Astrocyte (in vitro differentiated cells and primary cell): ENCODE data around the gene CAMKK2. TPM values are rescaled to one million over a fixed set of nuclear protein-coding genes. Genes with fewer than 3 reads are reported as not detected.
"Not testable (repeated sequence)": the region's sequence is repeated elsewhere in the genome, so short reads cannot be mapped to it uniquely, and the experiment has no call there.

Experiments
- DNase-seq: peaks from one replicate; pipeline ENCODE4 v3.0.0-alpha.2; 2010; ENCODE audit warnings: low read depth
- FAIRE-seq: peaks from 2 replicates; lab custom pipeline; 2011; peaks lifted over from hg19 to GRCh38; lab: Jason Lieb, UNC
- H2AFZ ChIP-seq: 2 replicates; pipeline ENCODE4 v1.6.0; 2012; ENCODE audit warnings: low read depth, low read length, inconsistent platforms
- H3K27ac ChIP-seq: 2 replicates; pipeline ENCODE4 v1.5.1; 2011; ENCODE audit warnings: low read depth, low read length, inconsistent platforms
- H3K27me3 ChIP-seq: 2 replicates; pipeline ENCODE4 v1.6.0; 2011; ENCODE audit warnings: low read length, inconsistent platforms; ENCODE audit not compliant: insufficient read depth
- H3K36me3 ChIP-seq: 2 replicates; pipeline ENCODE4 v1.5.1; 2011; ENCODE audit warnings: low read length, inconsistent platforms; ENCODE audit not compliant: insufficient read depth
- H3K4me1 ChIP-seq: 2 replicates; pipeline ENCODE4 v1.5.1; 2011; ENCODE audit warnings: low read length, inconsistent platforms; ENCODE audit not compliant: insufficient read depth
- H3K4me2 ChIP-seq: 2 replicates; pipeline ENCODE4 v1.6.0; 2012; ENCODE audit warnings: low read length, inconsistent platforms
- H3K4me3 ChIP-seq: 2 replicates; pipeline ENCODE4 v1.5.1; 2011; ENCODE audit warnings: low read depth, mild to moderate bottlenecking, low read length, inconsistent platforms; ENCODE audit not compliant: insufficient read depth
- H3K79me2 ChIP-seq: 2 replicates; pipeline ENCODE4 v1.6.0; 2012; ENCODE audit warnings: mild to moderate bottlenecking, low read length, inconsistent platforms; ENCODE audit not compliant: insufficient read depth
- H3K9ac ChIP-seq: 2 replicates; pipeline ENCODE4 v1.6.0; 2012; ENCODE audit warnings: mild to moderate bottlenecking, low read length, inconsistent platforms
- H3K9me3 ChIP-seq: 2 replicates; pipeline ENCODE4 v1.5.1; 2012; ENCODE audit warnings: low read depth, mild to moderate bottlenecking, low read length, inconsistent platforms; ENCODE audit not compliant: insufficient read depth
- H4K20me1 ChIP-seq: 2 replicates; pipeline ENCODE4 v1.6.0; 2012; ENCODE audit warnings: low read length, inconsistent platforms; ENCODE audit not compliant: insufficient read depth
- H3K27ac Mint-ChIP-seq: one replicate; pipeline ENCODE4 v1.8.0; 2021; ENCODE audit warnings: mild to moderate bottlenecking, mixed read lengths; ENCODE audit not compliant: unreplicated experiment
- H3K27me3 Mint-ChIP-seq: one replicate; pipeline ENCODE4 v1.8.0; 2021; ENCODE audit warnings: low read depth, mixed read lengths; ENCODE audit not compliant: unreplicated experiment
- H3K36me3 Mint-ChIP-seq: one replicate; pipeline ENCODE4 v1.8.0; 2021; ENCODE audit warnings: low read depth, mixed read lengths; ENCODE audit not compliant: unreplicated experiment
- H3K4me1 Mint-ChIP-seq: one replicate; pipeline ENCODE4 v1.8.0; 2021; ENCODE audit warnings: low read depth, mixed read lengths; ENCODE audit not compliant: unreplicated experiment
- H3K4me3 Mint-ChIP-seq: one replicate; pipeline ENCODE4 v1.8.0; 2021; ENCODE audit warnings: mild to moderate bottlenecking, moderate library complexity, mixed read lengths; ENCODE audit not compliant: unreplicated experiment
- H3K9me3 Mint-ChIP-seq: one replicate; pipeline ENCODE4 v1.8.0; 2021; ENCODE audit warnings: mild to moderate bottlenecking, mixed read lengths; ENCODE audit not compliant: unreplicated experiment
- EZH2 ChIP-seq: IDR thresholded peaks from 2 replicates; pipeline ENCODE4 v1.6.1; 2012; ENCODE audit warnings: mild to moderate bottlenecking, low read length, inconsistent platforms; ENCODE audit not compliant: insufficient read depth
- total RNA-seq: library from RNA; stranded (reverse); gene quantifications from 2 replicates; pipeline ENCODE4 v1.2.1, GENCODE V29; 2021
- TF ChIP-seq, protein P1 (sequence below): IDR thresholded peaks from 2 replicates; pipeline ENCODE4 v1.5.1; 2011; ENCODE audit warnings: low read depth, mild to moderate bottlenecking, inconsistent platforms, low read length, moderate library complexity; ENCODE audit not compliant: insufficient read depth

CAMKK2 gene
- total RNA-seq, 1 donor from 2014 or later, result 22.0 TPM

DNA sequence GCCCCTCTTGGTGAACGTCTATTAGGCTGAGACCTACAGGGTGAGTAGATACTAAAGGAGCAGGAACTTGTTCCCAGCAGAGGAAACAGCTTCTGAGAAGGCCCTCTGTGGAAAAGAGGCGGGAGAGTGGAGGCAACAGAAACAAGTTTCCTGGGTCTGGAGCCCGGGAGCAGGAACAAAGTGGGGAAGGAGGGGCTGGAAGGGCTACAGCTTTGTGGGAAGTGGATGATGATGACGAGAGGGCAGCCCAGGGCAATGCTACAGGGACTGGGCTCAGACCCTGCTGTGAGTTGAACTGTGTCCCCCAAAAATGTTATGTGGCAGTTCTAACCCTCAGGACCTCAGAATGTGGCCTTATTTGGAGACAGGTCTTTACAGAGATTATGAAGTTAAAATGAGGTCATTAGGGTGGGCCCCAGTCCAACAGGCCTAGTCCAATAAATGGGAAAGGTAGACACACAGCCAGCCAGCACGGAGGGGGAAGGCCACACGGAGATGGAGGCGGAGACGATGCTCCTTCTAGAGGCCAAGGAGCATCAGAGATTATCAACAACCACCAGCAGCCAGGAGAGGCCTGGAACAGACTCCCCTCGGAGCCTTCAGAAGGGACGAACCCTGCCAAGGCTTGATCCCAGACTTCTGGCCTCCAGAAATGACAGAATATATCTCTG lies 14.3 kb downstream of the CAMKK2 start:
- H3K4me3 Mint-ChIP-seq, result no peak overlapping the region

DNA sequence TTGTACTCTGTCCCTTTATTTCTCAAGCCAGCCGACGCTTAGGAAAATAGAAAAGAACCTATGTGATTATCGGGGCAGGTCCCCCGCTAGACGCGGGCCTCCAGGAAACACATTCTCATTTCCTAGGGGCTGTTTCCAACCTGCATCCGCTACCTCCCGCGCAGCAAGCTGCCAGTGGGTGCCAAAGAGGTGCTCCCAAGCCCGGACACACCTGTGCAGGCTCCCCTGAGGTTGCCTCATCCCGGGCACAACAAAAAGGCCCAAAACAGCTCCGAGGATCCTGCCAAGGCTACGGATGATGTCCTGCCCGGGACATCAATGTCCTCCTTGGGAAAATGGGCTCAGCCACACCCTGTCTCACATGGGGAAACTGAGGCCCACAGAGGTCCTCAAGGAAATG lies 15.4 kb downstream of the CAMKK2 start:
- not testable (repeated sequence) for H3K4me3 ChIP-seq, H3K9ac ChIP-seq, H3K27ac Mint-ChIP-seq, H3K79me2 ChIP-seq, H3K36me3 ChIP-seq, H3K4me2 ChIP-seq, DNase-seq, H3K27me3 ChIP-seq, H3K27ac ChIP-seq, H3K36me3 Mint-ChIP-seq, H2AFZ ChIP-seq, H3K9me3 ChIP-seq, H3K9me3 Mint-ChIP-seq, H3K27me3 Mint-ChIP-seq, H3K4me1 Mint-ChIP-seq, FAIRE-seq, H3K4me3 Mint-ChIP-seq
- H4K20me1 ChIP-seq, result peaks cover 52% of the 10 kb centered on the region
- H3K4me1 ChIP-seq, result peaks cover 20% of the 10 kb centered on the region

More for the DNA sequence above, 14.3 kb downstream of the CAMKK2 start:
- no peaks in the 10 kb centered on the region for H3K4me1 Mint-ChIP-seq
- peaks cover 60% of the 10 kb centered on the region for H4K20me1 ChIP-seq
- H3K27ac Mint-ChIP-seq, result no peak overlapping the region
- no peaks in the 10 kb centered on the region for H3K79me2 ChIP-seq
- no peaks in the 10 kb centered on the region for H3K27me3 Mint-ChIP-seq
- no peaks in the 10 kb centered on the region for H3K9me3 ChIP-seq
- H3K4me1 ChIP-seq, result peaks cover 19% of the 10 kb centered on the region
- no peak overlapping the region for H3K27ac ChIP-seq
- no peak for DNase-seq
- H3K27me3 ChIP-seq, result no peaks in the 10 kb centered on the region
- peaks cover 7% of the 10 kb centered on the region for H3K36me3 Mint-ChIP-seq
- H3K9me3 Mint-ChIP-seq, result no peaks in the 10 kb centered on the region
- TF ChIP-seq EZH2, result no peak
- TF ChIP-seq, protein P1, sequence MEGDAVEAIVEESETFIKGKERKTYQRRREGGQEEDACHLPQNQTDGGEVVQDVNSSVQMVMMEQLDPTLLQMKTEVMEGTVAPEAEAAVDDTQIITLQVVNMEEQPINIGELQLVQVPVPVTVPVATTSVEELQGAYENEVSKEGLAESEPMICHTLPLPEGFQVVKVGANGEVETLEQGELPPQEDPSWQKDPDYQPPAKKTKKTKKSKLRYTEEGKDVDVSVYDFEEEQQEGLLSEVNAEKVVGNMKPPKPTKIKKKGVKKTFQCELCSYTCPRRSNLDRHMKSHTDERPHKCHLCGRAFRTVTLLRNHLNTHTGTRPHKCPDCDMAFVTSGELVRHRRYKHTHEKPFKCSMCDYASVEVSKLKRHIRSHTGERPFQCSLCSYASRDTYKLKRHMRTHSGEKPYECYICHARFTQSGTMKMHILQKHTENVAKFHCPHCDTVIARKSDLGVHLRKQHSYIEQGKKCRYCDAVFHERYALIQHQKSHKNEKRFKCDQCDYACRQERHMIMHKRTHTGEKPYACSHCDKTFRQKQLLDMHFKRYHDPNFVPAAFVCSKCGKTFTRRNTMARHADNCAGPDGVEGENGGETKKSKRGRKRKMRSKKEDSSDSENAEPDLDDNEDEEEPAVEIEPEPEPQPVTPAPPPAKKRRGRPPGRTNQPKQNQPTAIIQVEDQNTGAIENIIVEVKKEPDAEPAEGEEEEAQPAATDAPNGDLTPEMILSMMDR, result no peak
- no peak overlapping the region for H3K4me2 ChIP-seq
- FAIRE-seq, result no peak
- no peak overlapping the region for H2AFZ ChIP-seq
- no peak overlapping the region for H3K9ac ChIP-seq
- H3K36me3 ChIP-seq, result peaks cover 2% of the 10 kb centered on the region
- H3K4me3 ChIP-seq, result no peak overlapping the region

DNA sequence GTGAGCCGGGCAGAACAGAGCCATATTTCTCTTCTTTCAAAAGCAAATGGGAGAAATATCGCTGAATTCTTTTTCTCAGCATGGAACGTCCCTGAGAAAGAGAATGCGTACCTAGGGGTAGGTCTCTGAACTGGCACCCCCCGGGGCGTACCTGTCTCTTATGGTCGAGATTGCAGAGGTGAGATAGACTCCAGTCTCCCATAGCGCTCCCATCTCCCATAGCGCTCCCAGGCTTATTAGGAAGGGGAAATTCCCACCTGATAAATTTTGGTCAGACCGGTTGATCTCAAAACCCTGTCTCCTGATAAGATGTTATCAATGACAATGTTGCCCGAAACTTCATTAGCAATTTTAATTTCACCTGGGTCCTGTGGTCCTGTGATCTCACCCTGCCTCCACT lies 16.0 kb downstream of the CAMKK2 start:
- not testable (repeated sequence) for H3K4me3 Mint-ChIP-seq, H3K4me3 ChIP-seq, H3K9me3 Mint-ChIP-seq, H3K4me1 Mint-ChIP-seq, FAIRE-seq, H3K27ac Mint-ChIP-seq, H3K9me3 ChIP-seq, H3K27ac ChIP-seq, H2AFZ ChIP-seq, H3K36me3 Mint-ChIP-seq, H3K27me3 ChIP-seq, H3K79me2 ChIP-seq, H3K9ac ChIP-seq, H3K27me3 Mint-ChIP-seq, H3K36me3 ChIP-seq, DNase-seq, H3K4me2 ChIP-seq
- Histone ChIP-seq H3K4me1 (peaks cover 20% of the 10 kb centered on the region), H4K20me1 (peaks cover 47% of the 10 kb centered on the region)
